HG02642 (cell line): ENCODE results near the gene DPP7.
A peak's percentile ranks its signal among the peaks of the same experiment; 100 is the strongest.
"Not testable (repeated sequence)": the region's sequence is repeated elsewhere in the genome, so short reads cannot be mapped to it uniquely, and the experiment has no call there.

ENCODE experiments used
- ATAC-seq: cut with Tn5 transposase; IDR thresholded peaks from one replicate; pipeline ENCODE4 v1.9.1; 2021; ENCODE audit warnings: mild to moderate bottlenecking; ENCODE audit not compliant: unreplicated experiment, poor library complexity

Gene DPP7

DNA sequence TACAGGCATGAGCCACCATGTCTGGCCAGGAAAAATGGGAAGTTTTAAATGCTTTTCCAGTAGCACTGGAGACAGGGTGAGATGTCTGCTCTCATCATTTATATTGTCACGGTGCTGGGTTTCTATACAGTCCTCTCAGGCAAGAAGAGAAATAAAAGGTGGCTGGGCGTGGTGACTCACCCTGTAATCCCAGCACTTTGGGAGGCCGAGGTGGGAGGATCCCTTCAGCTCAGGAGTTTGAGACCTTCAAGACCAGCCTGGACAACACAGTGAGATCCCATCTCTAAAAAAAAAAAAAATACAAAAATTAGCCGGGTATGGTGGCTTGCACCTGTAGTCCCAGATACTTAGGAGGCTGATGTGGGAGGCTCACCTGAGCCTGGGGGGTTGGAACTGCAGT is 19.7 kb upstream of the DPP7 start:
- ATAC-seq: no peak

- ATAC-seq: no peak
Measured at GRCh38 chr9:137130176-137130755, 15.7 kb upstream of the DPP7 start.

DNA sequence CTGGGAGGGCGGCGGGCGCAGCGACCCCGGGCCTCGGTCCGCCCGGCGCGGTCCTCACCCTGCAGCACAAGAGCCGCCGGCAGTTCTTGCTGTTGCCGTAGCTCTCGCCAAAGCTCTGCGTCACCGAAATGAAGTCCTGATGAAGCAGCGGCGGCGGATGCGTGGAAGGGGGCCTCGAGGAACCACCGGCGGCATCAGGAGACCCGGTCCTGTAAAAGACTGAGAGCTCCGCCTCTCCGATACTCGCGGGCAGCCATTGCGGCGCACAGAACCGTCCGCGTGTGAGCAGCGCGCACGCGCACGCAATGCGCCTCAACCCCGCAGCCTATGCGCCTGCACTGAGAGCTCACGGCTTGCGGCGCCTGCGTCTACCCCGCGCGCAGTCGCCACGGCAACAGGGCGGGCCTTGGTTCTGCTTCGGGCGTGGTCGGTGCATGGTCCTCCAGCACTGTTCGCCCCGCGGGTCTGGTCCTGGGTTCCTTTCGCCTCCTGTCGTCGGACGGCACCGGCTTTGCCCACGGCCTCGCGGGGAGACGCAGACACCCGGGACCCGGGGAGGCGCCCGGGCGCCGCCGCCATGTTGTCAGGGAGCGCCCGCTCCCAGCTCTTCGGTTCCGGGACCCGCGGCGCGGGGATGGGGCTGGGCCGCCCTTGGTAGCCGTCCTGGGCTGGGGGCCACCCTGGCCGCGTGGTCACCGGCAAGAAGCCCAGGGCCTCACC is 15.1 kb upstream of the DPP7 start:
- ATAC-seq: peak; percentile 86

GRCh38 chr9:137128862-137129455 is 14.4 kb upstream of the DPP7 start:
- peak; percentile 15 for ATAC-seq

DNA sequence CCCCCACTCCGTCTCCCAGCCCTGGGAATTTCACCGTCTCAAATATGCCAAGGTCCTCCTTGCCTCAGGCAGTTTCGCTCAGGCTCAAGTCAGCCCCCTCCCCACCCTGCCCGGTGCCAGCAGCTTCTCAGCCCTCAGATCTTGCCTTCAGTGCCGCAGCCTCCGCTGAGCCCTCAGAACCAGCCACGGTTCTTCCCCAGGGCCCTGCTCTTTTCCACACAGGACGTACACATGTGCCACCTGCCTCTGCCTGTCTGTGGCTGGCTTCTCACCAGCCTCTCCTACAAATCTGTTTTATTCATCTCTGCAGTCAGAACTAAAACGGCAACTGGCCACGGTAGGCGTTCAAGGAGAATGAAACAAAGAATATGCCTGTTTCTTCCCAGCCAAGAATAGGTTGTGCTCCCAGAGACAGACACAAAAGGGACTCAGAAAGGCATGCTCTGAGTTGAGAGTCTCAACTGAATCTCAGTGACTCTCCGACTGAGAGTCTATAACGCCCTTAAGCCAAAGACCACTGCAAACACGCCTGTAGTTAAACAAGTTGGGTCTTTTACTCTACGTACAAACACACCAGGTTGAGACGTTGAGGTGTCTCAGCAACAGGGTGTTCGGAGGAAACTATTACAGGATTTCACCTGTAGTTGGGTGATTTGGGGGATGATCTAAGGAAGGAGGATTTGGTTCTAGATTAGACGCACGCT is 13.8 kb upstream of the DPP7 start:
- no peak for ATAC-seq

- no peak for ATAC-seq
Measured at GRCh38 chr9:137127301-137128157, 13.0 kb upstream of the DPP7 start.

DNA sequence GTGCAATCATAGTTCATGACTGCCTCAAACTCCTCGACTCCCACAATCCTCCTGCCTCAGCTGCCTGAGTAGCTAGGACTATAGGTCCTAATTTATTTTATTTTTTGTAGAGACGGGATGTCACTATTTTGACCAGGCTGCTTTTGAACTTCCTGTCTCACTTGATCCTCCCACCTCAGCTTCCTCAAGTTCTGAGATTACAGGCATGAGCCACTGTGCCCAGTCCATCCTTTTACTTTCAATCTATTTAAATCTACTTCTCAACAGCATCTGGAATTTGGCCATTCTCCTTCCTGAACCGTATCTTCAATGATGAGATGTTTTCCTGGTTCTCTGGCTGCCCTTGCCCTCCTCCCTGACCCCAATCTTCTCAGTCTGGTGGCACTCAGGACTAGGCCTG is 12.3 kb upstream of the DPP7 start:
- ATAC-seq: no peak

GRCh38 chr9:137123952-137124462 is 9.5 kb upstream of the DPP7 start:
- ATAC-seq: not testable (repeated sequence)

DNA sequence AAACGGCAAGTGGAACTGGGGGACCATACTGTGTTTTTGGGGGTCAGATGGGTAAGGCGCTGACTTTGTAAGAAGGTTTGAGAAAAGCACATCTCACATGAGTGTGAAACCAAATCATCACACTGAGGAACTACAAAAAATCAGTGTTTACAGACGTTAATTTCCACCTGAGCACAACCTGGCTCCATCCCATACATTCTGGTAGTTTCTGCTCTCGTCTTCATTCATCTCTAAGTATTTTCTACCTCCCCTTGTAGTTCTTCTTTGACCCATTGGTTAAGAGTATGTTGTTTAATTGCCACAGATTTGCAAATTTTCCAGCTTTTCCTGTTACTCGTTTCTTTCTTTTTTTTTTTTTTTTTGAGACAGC is 8.9 kb upstream of the DPP7 start:
- no peak for ATAC-seq

GRCh38 chr9:137122796-137123467 is 8.4 kb upstream of the DPP7 start:
- not testable (repeated sequence) for ATAC-seq

DNA sequence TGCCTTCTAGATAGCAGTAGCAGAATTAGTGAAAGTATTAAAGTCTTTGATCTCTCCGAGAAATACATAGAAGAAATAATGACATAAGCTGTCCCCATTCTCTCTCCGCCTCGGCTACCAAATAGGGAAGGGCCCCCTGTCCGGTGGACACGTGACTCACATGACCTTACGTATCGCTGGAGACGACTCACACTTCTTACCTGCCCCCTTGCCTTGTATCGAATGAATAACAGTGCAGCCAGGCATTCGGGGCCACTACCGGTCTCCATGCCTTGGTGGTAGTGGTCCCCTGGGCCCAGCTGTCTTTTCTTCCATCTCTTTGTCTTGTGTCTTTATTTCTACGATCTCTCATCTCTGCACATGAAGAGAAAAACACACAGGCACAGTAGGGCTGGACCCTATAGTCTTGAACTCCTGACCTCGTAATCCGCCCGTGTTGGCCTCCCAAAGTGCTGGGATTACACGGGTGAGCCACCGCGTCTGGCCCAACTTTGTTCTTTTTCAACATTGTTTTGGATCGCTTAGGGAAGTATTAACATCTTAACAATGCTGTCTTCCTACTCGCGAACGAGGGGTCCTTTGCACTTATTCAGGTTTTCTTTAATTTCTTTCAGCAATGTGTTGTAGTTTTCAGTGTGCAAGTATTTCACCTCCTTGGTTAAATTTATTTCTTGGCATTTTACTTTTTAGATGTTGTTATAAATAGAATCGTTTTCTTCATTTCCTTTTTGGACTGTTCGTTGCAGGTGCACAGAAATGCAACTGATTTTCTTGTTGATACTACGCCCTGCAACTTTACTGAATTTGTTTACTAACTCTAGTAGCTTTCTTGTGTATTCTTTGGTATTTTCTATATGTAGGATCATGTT is 7.6 kb upstream of the DPP7 start:
- ATAC-seq: not testable (repeated sequence)

- ATAC-seq: not testable (repeated sequence)
Measured at GRCh38 chr9:137118092-137118603, 3.6 kb upstream of the DPP7 start.

GRCh38 chr9:137117269-137117731 is 2.8 kb upstream of the DPP7 start:
- ATAC-seq: no peak

DNA sequence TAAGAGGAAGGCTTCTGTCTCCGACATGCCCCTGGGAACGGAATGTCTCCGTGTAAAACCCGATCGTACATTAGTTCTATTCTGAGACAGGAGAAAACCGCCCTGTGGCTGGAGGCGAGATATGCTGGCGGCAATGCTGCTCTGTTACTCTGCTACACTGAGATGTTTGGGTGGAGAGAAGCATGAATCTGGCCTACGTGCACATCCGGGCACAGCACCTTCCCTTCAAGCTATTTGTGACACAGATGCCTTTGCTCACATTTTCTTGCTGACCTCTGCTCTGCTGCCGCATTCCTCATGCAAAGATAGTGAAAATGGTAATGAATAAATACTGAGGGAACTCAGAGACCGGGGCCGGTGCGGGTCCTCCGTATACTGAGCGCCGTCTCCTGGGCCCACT is 2.2 kb upstream of the DPP7 start:
- ATAC-seq: no peak

DNA sequence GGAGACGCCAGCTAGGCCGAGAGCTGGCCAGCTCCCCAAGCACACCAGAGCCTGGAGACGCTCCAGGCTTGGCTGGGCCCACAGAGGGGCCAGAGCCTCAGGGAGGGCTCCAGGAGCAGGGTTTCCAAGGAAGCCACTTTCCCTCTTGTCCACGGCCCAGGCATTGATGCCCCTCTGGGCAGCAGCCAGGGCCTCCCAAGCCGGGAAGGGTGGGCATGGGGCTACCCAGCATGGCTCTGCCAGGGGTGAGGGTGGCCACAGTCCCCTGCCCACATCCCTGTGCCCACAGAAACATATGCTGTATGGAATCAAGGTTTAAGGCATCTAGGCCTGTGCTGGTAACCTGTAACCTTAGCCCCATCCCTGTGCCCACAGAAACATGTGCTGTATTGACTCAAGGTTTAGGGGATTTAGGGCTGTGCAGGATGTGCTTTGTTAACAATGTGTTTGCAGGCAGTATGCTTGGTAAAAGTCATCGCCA is 1.5 kb upstream of the DPP7 start:
- no peak for ATAC-seq

DNA sequence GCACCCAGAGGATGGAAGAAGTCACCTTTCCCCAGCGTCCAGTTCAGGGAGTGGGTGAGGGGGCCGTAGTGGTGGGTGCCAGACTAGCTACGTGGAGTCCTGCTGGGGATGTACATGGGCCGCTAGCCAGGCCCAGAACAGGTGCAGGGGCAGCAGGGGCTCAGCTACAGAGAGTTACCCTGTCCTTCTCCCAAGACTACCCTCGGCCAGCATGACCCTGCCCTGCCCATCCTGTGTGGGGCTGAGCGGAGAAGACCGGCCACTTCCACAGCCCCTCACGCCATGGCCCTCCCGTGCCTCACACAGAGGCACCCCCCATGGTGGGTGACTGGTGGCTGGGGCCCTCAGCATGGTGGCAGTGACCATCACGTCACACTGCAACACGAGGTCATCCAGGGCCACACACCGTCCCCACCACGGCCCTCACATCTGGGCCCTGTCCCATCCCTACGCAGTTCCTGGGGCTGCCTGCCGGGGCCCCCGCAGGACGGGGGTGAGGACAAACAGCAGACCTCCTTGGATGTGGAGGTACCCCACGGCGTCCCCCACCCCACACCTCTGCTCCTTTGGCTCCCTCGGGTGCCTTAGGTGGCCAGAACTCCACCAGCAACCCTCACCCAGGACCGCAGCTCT is 977 bp upstream of the DPP7 start:
- no peak for ATAC-seq

GRCh38 chr9:137114220-137114612 is 317 bp downstream of the DPP7 start:
- ATAC-seq: no peak
